PC-3 (cell line): Measurements from ENCODE around the gene KIRREL1.

Experiments
- CTCF ChIP-seq: fragments of 300-600 bp; sonication (generic); conservative IDR thresholded peaks from 2 replicates; pipeline ENCODE4 v1.5.1; 2017; ENCODE audit warnings: antibody characterized with exemption, low read depth, mild to moderate bottlenecking, low read length
- EZH2 ChIP-seq: fragments of 300-600 bp; sonication (generic); IDR thresholded peaks from one replicate; pipeline ENCODE4 v1.6.1; 2017; ENCODE audit warnings: antibody characterized with exemption, mild to moderate bottlenecking, low read length; ENCODE audit not compliant: unreplicated experiment
- EZH2phosphoT487 ChIP-seq: fragments of 300-600 bp; sonication (generic); IDR thresholded peaks from 2 replicates; pipeline ENCODE4 v1.6.1; 2018; ENCODE audit warnings: mild to moderate bottlenecking, antibody characterized with exemption, low read length, borderline replicate concordance

- TF ChIP-seq CTCF (no peak), EZH2phosphoT487 (no peak), EZH2 (no peak)
Observed at GRCh38 chr1:158146739-158147138, 153.3 kb downstream of the KIRREL1 start.
